ENCODE results near the gene NAV2.
A peak's percentile ranks its signal among the peaks of the same experiment; 100 is the strongest.

NAV2 gene

DNA sequence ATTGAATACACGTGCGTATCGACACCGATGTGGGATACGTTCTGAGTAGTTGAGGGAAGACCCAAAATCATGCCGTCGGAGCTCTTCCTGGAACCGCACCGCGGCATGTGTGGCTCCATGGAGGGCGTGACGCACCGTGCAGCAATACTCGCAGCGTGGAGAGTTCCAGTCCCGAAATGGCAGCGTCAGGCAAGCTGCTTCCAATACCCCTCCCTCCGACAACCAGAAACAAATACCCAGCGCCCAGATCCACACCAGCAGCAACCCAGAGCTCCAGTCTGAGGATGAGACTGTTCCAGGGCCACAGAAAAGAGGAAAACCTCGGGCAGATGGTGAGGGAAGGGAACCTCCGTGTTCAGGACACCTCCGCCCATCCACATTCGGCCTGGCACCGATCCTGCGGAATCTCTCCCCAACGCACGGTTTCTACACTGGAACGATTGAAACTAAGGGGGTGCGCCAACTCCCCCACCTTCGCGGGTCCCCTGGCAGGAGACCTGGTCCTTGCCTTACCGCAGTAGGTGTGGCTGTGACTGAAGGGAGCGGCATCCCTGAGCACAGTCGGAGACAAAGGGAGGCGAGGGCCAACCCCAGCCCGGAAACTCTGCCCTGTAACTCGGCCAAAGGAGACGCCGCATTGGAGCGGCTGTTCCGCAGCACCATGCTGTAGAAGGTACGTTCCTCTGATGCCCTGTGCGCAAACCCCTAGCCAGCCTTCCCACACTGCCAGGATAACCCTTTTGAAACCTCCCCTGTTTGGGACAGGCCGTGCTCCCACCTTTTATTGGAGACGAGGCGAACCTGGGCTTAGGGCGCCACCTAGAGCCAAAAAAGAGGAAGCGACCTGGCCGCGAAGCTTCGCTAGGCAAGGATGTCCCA lies 419.4 kb downstream of the NAV2 start:
- peak; percentile 51 for DNase-seq

DNA sequence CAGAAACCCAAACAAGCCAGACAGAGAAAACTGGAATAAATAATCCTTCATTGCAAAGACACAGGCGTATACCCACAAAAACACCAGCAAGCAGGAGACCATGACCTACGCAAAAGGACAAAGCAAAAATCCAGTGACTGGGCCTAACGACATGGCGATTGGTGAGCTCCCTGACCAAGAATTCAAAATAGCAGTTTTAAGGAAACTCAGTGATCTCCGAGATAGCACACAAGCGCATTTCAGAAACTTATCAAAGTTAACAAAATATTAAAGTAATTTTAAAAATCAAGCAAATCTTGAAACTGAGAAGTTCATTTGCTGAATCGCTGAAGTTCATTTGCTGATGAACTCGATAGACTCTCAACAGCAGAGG lies 420.0 kb downstream of the NAV2 start:
- no peak for DNase-seq

GRCh38 chr11:20134991-20135736 lies 422.5 kb downstream of the NAV2 start:
- no peak for DNase-seq

DNA sequence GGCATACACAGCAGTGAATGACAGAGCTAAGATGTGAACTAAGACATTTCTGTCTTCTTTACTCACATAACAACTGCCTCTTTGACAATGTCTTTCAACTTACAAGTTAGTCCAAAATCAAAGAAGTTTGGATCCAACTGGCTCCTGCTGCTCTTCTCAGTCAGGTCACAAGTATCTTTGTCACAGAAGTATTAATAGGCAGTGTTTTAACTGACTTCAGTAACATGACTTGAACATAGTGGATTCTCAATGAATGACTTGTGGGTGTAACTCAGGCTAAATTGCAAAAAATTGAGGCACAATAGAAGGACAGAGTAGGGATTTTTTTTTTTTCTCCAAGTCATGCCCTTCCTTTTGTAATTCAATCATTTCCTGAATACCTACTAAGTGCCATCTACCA lies 425.0 kb downstream of the NAV2 start:
- DNase-seq: no peak

DNA sequence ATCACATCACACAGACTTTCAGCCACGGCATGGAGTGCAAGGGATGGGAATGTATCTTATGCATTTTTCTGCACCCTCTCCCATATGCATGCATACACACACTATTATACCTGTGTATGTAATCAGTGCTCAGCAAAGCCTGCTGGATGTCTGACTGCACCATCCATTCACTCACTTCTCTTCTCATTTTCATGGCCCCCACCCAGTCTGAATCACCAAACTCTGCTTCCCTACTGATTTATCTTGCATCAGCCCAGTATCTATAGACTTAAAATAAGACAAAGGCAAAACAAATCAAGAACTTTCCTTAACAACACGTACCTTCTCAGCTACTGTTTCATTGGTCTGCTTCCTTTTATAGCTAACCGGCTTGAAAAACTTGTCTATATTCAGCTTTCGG lies 426.1 kb downstream of the NAV2 start:
- no peak for DNase-seq

GRCh38 chr11:20154381-20154780 lies 441.7 kb downstream of the NAV2 start:
- no peak for DNase-seq

- DNase-seq: no peak
Observed at GRCh38 chr11:20155683-20156279, 443.1 kb downstream of the NAV2 start.

DNA sequence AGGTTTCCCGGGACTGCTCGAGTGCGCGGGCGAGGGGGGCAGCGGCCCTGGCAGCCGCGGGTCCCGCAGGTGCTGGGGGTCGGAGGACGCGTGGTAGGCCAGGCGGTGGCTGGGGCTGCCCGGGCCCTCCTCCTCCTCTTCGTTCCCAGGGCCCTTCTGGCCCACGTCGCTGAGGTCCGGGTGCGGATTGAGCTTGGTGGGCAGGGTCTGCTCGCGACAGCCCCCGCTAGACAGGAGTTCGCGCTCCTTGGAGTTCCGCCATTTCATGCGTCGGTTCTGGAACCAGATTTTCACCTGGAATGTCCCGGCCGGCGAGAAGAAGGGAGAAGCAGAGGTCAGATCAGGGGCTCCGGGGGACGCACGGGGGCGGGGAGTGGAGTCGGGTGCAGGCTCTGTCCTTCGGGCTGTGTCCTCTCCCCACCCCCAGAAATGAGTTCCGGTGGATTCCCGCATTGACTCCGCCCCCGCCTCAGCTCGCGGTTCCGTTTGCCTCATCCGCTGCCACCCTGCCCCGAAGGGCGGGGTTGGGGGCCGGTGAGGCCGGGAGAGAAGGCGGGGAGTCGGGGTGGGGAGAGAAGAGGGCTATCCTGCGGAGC lies 443.7 kb downstream of the NAV2 start:
- peak; percentile 71 for DNase-seq

- DNase-seq: peak; percentile 59
Observed at GRCh38 chr11:20156876-20157613, 444.4 kb downstream of the NAV2 start.

- no peak for DNase-seq
Observed at GRCh38 chr11:20157728-20158127, 445.1 kb downstream of the NAV2 start.

DNA sequence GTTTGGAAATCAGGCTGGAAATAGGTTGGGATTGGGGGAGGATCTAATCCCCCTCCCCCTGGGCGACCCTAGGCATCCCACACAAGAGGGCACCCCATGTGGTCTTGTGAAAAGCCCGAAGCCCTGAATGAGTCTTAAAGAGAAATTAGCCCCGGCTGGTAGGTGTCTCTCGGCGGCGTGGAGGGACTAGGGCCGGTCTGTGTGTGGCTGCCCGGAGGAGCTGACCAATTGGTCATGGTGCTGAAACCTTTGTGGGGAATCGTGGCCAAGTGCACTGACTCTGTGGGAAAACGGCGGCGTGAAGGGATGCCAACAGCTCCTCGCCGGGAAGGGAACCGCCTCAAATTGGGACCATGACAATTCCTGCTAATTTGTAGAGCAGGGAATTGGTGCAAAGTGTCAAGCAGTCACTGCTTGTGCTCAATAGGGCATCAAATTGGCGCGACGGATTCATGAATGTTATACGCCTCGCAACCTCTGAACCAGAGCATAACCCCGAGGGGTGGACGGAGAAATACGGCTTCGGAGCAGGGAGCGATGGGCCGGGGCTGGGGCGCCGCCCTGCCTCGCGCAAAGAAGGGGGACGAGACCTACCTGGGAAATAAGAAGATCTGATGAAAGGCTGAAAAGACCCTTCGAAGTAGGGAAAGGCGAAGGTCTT lies 446.1 kb downstream of the NAV2 start:
- DNase-seq: no peak

DNA sequence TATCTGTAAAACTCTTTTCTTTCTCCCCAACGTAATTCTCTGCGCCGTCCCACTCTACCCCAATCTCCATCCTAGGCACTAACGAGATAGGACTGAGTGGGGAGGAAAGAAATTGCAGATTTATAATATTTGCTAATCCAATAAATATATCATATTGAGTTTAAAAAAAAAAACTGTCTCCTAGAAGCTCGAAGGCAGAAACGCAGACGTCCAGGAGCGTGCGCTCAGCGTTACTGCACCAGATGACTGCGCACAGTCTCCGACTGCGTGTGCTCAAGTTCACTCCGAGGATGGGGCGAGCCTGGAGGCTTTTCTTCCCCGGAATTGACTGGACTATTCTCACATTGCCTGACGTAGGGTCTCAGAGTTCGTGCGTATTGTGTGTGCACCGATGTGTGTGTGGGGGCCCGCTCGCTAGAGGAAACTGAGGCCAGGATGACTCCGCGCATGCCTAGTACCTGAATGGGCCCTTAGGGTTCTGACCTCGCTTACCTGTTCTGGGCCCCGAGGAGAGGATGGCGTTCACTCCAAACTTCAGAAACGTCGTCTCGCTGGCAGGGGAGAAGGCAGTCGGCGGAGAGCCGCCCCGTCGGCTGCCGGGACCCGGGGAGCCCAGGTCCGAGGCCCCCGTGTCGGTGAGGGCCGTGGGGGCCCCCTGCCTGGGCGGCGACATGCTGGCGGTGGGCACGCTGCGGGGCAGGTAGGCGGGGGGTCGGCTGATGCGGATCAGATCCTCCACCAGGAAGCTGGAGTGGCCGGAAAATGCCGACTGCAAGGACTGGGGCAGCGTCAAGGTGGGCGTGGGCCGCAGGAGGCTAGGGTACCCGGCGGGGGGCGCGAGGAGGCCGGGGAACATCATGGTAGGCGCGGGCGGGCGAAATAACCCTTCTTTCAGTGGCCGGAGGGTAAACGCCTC lies 447.1 kb downstream of the NAV2 start:
- no peak for DNase-seq

GRCh38 chr11:20160425-20161229 lies 448.0 kb downstream of the NAV2 start, which contains the start of gene DBX1:
Gene DBX1 (minus strand): TSS chr11:20160475. CDS start chr11:20160324, 151 bp downstream.
- no peak for DNase-seq

DNA sequence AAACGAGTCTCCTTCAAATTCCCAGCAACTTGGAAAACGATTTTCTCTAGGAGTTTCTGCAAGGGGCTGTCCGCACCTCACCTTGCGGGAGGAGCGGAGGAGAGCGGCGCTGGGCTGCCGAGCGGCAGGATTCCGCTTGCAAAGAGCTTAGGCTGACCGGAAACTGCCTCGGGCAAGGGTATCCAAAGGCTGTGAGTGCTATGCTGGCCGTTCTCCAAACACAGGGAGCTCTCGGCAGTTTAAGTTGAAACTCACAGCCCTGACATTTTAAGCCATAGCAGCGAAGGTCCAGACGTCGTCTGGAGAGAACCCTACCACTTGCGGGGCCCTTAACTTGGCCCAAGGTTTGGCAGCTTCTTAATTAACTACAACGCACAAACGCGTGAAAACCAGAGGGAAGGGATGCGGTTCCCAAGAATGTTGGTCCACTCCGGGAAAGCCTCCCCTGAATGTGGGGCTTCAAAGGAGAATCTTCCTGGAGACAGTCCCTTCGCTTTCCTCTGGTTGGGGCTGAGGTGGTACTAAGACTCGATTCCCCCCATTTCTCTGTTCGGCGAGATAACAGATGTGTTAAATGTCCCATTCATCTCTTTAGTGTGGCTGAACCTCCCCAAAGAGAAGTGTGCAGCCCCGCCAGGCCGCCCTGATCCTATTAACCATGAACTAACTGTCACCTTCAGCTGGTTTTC lies 448.7 kb downstream of the NAV2 start:
- DNase-seq: no peak

- no peak for DNase-seq
Observed at GRCh38 chr11:20161923-20162744, 449.5 kb downstream of the NAV2 start.

- no peak for DNase-seq
Observed at GRCh38 chr11:20162824-20163782, 450.5 kb downstream of the NAV2 start.
